UCSD-AML1 (cell line): ENCODE results near the gene PRLHR.
A peak's percentile ranks its signal among the peaks of the same experiment; 100 is the strongest.

Source experiments
- DNase-seq: peaks from one replicate; lab custom pipeline; 2025; ENCODE audit not compliant: unreplicated experiment; lab: John Stamatoyannopoulos, UW

Gene PRLHR

DNA sequence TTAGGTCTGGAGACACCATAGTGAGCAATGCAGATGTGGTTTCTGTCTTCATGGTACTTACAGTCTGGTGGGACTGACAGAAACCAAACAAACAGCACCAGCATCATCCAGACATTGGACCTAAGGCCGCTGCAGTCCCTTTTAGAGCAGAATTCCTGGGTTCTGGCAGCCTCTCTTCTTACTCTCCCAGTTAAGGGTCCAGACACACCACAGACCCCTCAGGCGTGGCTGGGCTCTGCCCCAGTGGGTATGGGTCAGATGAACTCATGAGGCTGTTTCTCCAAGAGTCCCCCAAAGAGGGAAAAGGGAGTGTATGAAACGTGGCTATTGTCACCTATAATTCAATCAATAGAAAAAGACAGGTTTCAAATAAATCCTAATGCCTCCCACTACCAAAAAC lies 31.3 kb downstream of the PRLHR start:
- DNase-seq: no peak

DNA sequence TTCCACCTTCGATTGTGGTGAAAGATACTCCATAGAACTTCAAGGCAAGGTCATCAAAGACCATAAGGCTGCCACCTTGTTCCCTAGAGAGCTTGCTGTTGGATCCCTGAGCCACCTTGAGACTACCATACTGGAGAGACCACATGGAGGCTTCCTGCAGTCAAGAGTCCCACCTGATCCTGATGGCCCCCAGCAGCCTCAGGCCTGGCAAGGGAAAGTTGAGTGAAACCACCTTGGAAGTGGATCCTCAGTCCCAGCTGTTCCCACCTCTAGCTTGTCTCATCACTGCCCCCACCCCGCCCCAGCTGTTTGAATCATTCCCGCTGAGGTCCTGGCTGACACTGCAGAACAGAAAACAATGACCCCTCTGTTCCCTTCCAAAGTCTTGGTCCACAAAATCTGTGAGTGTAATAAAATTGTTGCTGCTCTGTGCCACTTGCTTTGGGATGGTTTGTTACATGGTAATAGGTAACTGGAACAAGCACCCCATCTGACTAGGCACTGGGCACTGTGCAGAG lies 32.0 kb downstream of the PRLHR start:
- no peak for DNase-seq

DNA sequence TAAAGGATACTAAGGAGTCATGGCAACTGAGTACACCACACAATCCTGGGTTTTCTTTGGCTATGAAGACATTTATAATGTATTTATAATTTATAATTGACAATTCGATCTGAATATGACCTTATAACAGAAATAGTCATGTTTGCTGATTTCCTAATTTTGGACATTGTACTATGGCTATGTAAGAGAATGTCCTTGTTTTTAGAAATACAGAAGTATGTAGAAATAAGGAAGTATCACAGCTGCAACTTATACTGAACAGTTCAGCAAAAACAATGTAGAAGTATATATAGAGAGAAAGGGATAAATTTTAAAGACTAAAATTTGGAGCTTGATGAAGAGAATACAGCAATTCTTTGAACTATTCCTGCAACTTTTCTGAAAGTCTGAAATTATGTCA lies 32.6 kb downstream of the PRLHR start:
- DNase-seq: no peak

DNA sequence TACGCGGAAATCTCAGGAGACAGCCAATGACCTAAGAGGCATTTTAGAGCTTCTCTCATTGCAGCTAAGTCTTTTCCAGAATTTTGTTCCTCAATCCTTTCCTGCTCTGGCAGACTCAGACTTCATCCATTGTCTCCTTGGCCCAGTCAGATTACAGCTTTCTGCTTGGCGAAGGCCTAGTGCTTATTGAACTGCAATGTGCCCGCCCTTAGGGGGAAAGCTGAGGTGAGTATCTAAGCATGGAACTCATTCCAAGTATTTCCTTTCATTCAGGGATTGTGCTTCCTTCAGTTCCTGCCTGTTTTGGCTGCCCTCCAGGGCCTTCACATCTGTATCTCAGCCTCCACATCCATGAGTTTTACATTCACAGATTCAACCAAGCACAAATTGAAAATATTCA lies 37.5 kb downstream of the PRLHR start:
- no peak for DNase-seq

DNA sequence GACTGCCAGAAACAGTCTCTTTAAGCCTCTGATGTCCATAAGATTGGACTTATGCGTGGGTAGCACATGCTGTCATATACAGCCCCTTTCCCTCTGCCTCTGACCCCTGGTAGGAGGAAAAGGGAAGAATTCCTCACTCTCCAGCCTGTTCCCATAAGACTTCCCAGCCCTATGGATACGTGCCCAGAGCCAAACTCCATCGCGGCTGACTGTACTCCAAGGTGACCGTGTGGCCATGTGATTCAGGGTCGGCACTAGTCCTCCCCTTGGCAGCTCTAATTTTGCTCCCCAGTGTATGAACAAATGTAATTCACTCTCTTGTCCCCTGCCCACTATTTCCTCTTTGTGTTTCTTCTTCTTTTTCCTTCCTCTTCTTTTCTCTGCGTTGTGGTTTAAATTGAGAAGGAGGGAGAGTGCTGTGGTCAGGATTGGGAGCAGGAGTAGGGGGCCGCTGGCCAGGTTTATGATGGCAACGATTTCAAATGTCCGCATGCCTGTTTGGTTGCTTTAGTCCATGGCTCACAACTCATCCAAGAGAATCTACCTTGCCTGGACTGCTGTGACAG lies 43.8 kb downstream of the PRLHR start:
- DNase-seq: no peak

DNA sequence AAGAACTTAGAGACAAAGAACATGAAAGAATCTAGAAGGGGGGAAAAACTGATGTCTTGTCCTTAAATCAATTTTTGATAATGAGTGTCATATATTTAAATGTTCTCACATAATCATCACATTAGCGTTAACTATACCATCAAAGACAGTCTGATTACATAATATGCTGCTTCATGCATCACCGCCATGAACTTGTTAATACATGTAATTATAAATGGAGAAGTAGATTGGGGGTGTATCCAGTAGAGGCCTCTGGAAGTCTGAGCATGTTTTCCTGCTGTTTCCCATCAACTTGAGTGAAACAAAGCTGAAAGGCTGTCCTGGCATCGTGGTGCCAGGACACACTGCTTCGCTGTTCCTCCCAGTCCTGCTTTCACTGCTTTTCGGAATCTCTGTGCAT lies 48.2 kb downstream of the PRLHR start:
- no peak for DNase-seq

DNA sequence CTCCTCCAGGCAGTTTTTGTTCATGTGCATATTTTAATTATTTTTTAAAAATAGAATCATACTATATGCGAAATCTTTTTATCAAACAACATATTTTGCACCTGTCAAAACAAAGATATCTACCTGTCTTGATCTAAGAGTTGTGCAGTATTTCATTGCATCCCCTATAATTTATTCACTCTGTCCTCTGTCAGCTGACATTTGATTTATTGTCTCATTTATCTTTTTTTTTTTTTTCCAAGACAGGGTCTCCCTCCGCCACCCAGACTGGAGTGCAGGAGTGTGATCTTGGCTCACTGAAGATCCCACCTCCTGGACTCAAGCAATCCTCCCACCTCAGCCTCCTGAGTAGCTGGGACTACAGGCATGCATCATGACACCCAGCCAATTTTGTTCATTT lies 49.0 kb downstream of the PRLHR start:
- no peak for DNase-seq

DNA sequence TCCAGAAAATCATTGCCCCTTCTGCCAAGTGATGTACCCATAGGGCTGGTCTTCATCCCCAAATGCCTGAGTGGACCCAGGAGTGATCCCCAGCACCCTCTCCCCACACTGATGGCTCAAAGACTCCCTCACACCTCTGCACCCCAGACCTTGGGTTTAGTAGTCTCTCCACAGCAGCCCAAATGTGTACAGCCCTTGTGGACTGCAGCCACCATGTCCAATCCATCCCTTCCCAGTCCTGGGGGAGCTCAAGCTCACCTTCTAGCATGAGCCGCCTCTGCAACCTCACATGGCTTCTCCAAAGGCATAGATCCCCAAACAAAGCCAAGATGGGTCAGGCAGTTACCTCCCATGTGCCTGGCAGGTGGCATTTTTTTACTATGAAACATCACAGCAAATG lies 50.1 kb downstream of the PRLHR start:
- no peak for DNase-seq

DNA sequence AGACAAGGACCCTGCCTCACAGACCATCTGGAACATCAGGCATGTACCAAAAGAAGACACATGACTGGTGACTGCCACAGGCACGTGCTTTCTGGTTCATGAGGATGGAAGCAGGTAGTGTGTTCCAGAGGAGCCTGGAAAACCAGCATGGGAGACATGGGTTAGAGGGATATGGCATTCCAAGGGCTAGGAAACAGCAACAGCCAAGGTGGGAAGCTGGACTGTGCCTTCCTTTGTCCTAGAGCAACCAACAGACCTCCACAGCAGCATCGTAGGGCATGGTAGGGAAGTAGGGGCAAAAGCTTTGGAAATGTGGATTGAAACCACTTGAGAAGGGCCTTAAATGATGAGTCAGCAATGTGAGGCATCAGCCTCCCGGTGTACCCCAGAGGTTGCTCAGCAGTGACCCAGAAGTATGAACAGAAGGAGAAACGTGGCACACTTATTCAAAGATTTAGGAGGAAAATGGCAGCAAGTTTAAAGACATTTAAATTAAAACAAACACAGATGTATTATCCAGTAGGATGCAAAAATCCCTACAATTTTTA lies 51.0 kb downstream of the PRLHR start:
- DNase-seq: no peak

DNA sequence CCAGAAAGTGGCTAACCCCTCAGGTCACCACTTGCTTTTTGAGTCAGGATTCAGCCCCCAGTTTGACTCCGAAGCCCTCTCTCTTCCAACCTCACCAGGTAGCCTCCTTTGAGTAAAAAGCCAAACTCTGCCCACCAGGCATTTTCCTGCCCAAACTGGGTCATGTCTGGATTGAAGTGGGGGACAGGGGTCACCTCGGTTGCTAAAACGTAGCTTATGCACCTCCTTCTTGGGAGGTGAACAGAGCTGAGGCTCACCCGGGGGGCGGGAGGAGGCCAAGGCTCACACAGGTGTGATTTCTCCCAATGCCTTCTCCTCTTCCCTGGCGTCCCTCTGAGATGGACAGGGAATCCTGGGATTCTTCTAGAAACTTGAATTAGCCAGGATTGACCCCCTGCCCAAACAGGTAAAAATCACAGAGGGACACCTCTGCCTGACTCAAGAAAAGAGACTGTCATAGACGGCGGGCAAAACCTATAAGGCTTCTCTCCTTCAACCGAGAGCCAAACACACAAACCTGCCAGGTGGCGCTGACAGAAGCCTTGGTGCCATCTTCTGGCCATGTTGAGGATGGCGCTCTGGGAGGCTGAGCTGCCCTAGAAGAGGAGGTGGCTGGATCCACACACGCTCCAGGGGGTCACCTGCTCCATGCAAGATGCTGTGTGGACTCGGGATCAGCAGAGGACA lies 51.6 kb downstream of the PRLHR start:
- peak; percentile 29 for DNase-seq

DNA sequence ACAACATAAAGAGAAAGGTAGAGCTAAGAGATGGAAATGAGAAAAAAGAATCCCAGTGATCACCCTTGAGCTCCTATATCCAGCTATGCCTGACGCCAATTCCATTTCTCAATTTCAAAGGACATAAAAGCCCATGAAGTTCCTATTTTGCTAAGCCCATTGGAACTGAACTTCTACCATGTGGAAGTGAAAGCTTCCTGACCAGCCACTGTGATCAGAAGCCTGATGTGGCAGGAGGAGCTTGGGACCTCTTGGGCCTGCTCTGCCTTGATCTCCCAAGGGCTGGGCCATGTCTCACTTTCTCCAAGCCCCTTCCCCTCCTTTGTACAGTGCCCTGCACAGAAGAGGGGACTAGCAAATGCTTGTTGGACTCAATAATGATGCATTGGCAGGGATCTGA lies 52.7 kb downstream of the PRLHR start:
- no peak for DNase-seq

DNA sequence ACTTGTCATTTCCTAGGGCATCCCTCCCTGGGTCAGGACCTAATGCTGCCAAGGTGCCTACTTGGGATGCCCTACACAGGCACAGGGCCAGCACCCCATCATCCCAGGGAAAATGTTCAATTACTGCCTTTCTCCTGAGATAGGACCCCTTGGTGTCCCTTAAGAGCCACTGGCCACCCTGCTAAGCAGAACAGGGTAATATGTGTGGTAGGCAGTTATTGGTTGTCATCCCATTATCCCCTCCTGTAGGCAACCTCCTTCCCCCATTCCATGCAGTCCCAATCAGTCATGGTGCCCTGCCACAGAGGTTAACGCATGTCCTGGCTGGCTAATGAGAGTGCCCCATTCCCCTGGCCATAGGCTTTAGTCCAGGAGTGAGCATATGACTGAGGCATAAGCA lies 53.2 kb downstream of the PRLHR start:
- no peak for DNase-seq

DNA sequence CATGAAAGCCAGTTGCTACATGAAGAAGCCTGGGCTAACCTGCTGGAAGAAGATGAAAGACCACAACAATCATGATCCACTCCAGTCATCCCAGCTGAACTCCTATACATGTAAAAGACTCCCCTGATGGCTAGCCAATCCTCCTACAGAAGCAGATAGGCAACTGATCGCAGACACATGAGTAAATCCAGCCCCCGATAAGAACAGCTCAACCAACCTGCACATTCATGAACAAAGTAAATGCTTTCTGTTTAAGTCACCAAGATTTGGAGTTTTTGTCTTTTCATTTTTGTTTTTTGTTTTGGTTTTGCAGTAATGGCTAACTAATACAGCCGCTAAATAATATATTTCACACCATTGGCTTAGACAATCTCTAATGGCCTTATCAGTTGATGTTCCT lies 53.7 kb downstream of the PRLHR start:
- no peak for DNase-seq
